Measurements from ENCODE around the gene FSTL4. TPM values are rescaled to one million over a fixed set of nuclear protein-coding genes. Genes with fewer than 3 reads are reported as not detected.

The FSTL4 gene
- polyA plus RNA-seq, 1 of the 3 experiments (the other 2 are of a cell fraction): not detected

GRCh38 chr5:133340002-133340755 is 272.2 kb downstream of the FSTL4 start:
- Histone ChIP-seq H3K27ac (ENCODE audit: low read depth in 2 of 2, low read length in 1 of 2) (no peak overlapping the region), H3K9me2 (no peaks in the 10 kb centered on the region), H3K9ac (no peak overlapping the region), H3K27me3 (ENCODE audit: insufficient read depth) (no peaks in the 10 kb centered on the region), H3K4me1 (ENCODE audit: control insufficient read depth in 1 of 2, insufficient read depth in 2 of 2, low read depth in 1 of 2, low read length in 1 of 2) (peaks cover 0 to 2% of the 10 kb centered on the region in 2 experiments; a peak in 1 of 4 replicates), H3K79me2 (ENCODE audit: insufficient read depth) (no peaks in the 10 kb centered on the region), H3K9me3 (no peaks in the 10 kb centered on the region), H3K4me3 (ENCODE audit: low read depth in 2 of 2, low read length in 1 of 2) (no peak overlapping the region), H2AFZ (ENCODE audit: low read depth) (no peak overlapping the region), H3K36me3 (replicated peaks in 1 of 2; ENCODE audit: control insufficient read depth in 1 of 2, insufficient read depth in 2 of 2, low read length in 1 of 2) (no peaks in the 10 kb centered on the region), H3K4me2 (no peak overlapping the region), H4K20me1 (ENCODE audit: insufficient read depth) (no peaks in the 10 kb centered on the region), H3F3A (replicated peaks; ENCODE audit: insufficient read depth) (no peaks in the 10 kb centered on the region)
- TF ChIP-seq NFIC (IDR thresholded peaks at IDR 0.05; ENCODE audit: borderline replicate concordance) (no peak), EZH2phosphoT487 (IDR thresholded peaks at IDR 0.05; ENCODE audit: borderline replicate concordance, low read depth) (no peak), MXI1 (IDR thresholded peaks at IDR 0.05; ENCODE audit: low read depth, low read length) (no peak), FOXM1 (IDR thresholded peaks at IDR 0.05; ENCODE audit: low read depth) (no peak), CHD2 (IDR thresholded peaks at IDR 0.05; ENCODE audit: low read length, partially characterized antibody) (no peak), ZBTB33 (IDR thresholded peaks at IDR 0.05; ENCODE audit: borderline replicate concordance, low read depth) (no peak), FOSL2 (IDR thresholded peaks at IDR 0.05; ENCODE audit: borderline replicate concordance, low read depth) (no peak), YY1 (IDR thresholded peaks at IDR 0.05; ENCODE audit: low read depth) (no peak), GABPA (IDR thresholded peaks at IDR 0.05; ENCODE audit: low read depth) (no peak), IRF3 (IDR thresholded peaks at IDR 0.05; ENCODE audit: low read depth, low read length) (no peak), TAF1 (IDR thresholded peaks at IDR 0.05; ENCODE audit: borderline replicate concordance, low read depth, low read length) (no peak), NRF1 (IDR thresholded peaks at IDR 0.05; ENCODE audit: low read depth, low read length) (no peak)
- 49% methylated on average over 6 of the region's 6 CpGs for WGBS (ENCODE audit: low lambda C conversion rate)
- ChIA-PET POLR2A (no interaction called here), CTCF (interaction anchor here (1.5 to 1.7 kb wide), 2 partner anchors 20 to 25 kb away, joined by 3 read pairs; no protein-coding TSS in a partner anchor)
- DNase-seq: no peak

All from SK-N-SH (cell line).